ENCODE measurements around the gene WFDC10B.
"Not testable (repeated sequence)": the region's sequence is repeated elsewhere in the genome, so short reads cannot be mapped to it uniquely, and the experiment has no call there.

WFDC10B gene

GRCh38 chr20:45704969-45705637, at the start of gene WFDC10B:
Gene WFDC10B, minus strand, starts transcription at chr20:45705019. Its CDS starts 19,027 bp downstream, at chr20:45685992.
- DNase-seq (ENCODE audit: low spot score), result no peak

- DNase-seq (ENCODE audit: low spot score), result no peak
Measured at GRCh38 chr20:45752746-45753145, 47.9 kb upstream of the WFDC10B start.

- no peak for DNase-seq (ENCODE audit: low spot score)
Measured at GRCh38 chr20:45751721-45752120, 46.9 kb upstream of the WFDC10B start.

- DNase-seq (ENCODE audit: low spot score), result no peak
Measured at GRCh38 chr20:45745015-45745414, 40.2 kb upstream of the WFDC10B start.

GRCh38 chr20:45742596-45742995, 37.8 kb upstream of the WFDC10B start:
- DNase-seq (ENCODE audit: low spot score), result no peak

DNA sequence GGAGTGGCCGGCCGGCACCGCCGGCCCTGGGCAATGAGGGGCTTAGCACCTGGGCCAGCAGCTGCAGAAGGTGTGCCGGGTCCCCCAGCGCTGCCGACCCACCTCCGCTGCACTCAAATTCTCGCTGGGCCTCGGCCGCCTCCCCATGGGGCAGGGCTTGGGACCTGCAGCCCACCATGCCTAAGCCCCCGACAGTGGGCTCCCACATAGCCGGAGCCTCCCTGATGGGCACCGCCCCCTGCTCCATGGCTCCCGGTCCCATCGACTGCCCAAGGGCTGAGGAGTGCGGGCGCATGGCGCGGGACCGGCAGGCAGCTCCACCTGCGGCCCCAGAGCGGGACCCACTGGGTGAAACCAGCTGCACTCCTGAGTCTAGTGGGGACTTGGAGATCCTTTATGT, 31.2 kb upstream of the WFDC10B start:
- no peak for DNase-seq (ENCODE audit: low spot score)

- no peak for DNase-seq (ENCODE audit: low spot score)
Measured at GRCh38 chr20:45735552-45735951, 30.7 kb upstream of the WFDC10B start.

DNA sequence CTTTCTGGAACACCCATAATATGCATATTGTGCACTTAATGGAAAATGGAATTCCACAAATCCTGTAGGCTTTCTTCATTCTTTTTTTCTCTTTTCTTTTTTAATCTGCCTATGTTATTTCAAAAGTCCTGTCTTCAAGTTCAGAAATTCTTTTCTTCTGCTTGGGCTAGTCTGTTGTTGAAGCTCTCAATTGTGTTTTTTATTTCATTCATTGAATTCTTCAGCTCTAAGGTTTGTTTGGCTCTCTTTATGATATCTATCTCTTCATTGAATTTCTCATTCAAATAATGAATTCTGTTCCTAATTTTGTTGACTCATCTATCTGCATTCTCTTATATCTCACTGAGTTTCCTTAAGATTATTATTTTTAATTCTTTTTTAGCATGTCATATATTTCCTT, 27.4 kb upstream of the WFDC10B start:
- no peak for DNase-seq (ENCODE audit: low spot score)

DNA sequence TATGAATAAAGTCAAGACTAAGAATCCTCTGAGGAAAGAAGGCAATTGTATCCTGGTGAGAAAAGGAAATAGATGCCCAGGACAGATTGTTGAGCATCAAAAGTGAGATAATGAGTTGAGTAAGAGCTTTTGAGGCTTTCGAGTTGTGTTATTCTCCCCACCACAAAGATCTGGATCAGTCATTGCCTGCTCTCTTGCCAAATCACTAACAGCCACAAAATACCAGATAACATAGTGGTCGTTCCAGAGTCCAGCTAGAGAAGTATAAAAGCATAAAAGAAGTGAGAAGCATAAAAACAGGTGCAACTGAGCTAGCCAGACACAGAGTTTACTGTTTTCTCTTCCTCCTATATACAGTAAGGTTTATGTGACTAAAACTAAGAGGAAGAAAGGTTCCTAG, 22.2 kb upstream of the WFDC10B start:
- no peak for DNase-seq (ENCODE audit: low spot score)

DNA sequence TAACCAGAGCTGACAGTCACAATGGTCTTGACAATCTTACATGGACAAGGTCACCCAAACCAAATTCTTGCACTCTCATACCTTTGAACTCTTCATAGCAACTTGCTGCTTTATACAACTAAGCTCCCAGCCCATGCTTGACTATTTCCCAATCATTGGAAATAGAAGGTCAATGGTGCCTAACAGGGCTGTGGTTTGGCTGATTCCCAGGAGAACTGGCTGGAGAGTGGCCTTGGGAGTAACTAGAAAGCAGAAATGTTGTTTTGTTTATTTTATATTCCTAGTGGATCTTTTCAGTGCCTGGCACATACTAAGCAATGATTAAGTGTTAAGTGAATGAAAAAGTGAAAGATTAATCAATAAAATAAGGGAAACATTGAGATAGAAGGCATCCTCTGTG, 20.3 kb upstream of the WFDC10B start:
- no peak for DNase-seq (ENCODE audit: low spot score)

DNA sequence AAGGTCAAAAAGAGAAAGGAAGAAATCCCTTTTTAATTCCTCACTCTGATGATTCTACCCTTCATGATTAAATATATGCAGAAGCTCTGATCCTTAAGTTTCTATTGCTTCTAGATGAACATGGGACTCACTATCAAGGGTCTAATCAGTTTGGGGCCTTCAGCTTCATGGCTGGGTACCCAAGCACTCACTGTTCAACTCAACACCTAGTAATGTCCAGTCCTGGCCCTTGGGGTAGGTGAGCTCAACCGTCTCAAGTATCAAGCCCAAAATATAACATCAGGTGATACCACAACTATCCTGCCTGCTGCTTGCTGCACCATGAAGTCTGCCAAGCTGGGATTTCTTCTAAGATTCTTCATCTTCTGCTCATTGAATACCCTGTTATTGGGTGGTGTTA, 17.2 kb upstream of the WFDC10B start, which contains the start of gene SPINT4:
Gene SPINT4, plus strand, starts transcription at position 301 of the 400 bp plus-strand sequence. Its CDS starts 21 bp downstream, at position 322.
- DNase-seq (ENCODE audit: low spot score), result no peak

DNA sequence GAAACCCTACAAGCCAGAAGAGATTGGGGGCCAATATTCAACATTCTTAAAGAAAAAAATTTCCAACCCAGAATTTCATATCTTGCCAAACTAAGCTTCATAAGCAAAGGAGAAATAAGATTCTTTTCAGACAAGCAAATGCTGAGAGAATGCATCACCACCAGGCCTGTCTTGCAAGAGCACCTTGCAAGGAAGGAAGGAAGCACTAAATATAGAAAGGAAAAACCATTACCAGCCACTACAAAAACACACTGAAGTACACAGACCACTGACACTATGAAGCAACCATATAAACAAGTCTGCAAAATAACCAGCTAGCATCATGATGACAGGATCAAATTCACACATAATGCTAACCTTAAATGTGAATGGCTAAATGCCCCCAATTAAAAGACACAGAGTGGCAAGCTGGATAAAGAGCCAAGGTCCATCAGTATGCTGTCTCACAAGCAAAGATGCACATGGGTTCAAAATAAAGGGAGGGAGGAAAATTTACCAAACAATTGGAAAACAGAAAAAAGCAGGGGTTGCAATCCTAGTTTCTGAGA, 11.4 kb upstream of the WFDC10B start:
- DNase-seq (ENCODE audit: low spot score), result not testable (repeated sequence)

GRCh38 chr20:45701873-45702272, 2.9 kb downstream of the WFDC10B start, which contains the start of gene WFDC13:
Gene WFDC13, plus strand, starts transcription at chr20:45702038. Its CDS starts 86 bp downstream, at chr20:45702124.
- no peak for DNase-seq (ENCODE audit: low spot score)

DNA sequence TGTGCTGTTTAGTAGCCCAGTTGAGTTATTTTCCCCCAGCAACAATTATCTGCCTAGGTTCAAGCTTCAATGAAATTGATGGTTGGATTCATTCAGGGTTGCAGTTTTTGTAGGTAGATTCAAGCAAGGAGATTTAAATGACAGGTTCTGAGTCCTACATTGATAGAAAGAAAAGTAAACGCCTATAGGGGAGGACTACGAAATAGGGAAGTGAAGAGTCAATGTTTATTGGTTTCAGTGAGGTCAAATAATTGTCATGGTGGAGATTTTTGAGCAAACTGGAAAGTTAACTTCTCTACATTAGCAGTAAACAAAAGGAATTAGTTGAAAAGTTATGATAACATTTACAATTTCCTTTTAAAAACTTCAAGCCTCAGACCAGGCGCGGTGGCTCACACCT, 3.7 kb downstream of the WFDC10B start:
- no peak for DNase-seq (ENCODE audit: low spot score)

- no peak for DNase-seq (ENCODE audit: low spot score)
Measured at GRCh38 chr20:45695496-45695895, 9.3 kb downstream of the WFDC10B start.

GRCh38 chr20:45693346-45693745, 11.5 kb downstream of the WFDC10B start:
- DNase-seq (ENCODE audit: low spot score), result not testable (repeated sequence)

- DNase-seq (ENCODE audit: low spot score), result no peak
Measured at GRCh38 chr20:45685896-45686295, 18.9 kb downstream of the WFDC10B start.

- DNase-seq (ENCODE audit: low spot score), result no peak
Measured at GRCh38 chr20:45679650-45680049, 25.2 kb downstream of the WFDC10B start.

DNA sequence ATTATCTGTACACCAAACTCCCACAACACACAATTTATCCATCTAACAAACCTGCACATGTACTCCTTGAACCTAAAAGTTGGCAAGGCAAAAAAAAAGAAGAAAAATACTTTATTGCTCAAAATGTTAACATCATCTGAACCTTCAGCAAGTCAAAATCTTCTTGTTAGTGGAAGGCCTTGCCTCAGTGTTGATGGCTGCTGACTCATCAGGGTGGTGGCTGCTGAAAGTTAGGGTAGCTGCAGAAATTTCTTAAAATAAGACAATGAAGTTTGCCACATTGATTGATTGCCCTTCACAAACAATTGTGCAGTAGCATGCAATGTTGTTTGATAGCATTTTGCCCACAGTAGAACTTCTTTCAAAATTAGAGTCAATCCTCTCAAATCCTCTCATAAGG, 32.1 kb downstream of the WFDC10B start:
- DNase-seq (ENCODE audit: low spot score), result no peak

DNA sequence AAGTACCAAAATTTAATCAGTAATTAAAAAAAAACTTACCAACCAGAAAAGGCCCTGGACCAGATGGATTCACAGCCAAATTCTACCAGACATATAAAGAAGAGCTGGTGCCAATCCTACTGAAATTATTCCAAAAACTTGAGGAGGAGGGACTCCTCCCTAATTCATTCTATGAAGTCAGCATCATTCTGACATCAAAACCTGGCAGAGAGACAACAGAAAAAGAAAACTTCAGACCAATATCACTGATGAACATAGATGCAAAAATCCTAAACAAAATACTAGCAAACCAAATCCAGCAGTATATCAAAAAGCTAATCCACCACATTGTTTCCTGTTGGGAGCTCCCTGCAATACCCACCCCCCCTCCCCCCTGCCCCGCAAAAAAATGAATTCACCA, 34.7 kb downstream of the WFDC10B start, which contains the start of gene WFDC11:
Gene WFDC11, minus strand, starts transcription at position 101 of the 400 bp plus-strand sequence. CDS start 19,639 bp downstream, outside the sequence.
- DNase-seq (ENCODE audit: low spot score), result no peak

DNA sequence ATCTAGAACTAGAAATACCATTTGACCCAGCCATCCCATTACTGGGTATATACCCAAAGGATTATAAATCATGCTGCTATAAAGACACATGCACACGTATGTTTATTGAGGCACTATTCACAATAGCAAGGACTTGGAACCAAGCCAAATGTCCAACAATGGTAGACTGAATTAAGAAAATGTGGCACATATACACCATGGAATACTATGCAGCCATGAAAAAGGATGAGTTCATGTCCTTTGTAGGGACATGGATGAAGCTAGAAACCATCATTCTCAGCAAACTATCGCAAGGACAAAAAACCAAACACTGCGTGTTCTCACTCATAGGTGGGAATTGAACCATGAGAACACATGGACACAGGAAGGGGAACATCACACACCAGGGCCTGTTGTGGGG, 47.8 kb downstream of the WFDC10B start:
- DNase-seq (ENCODE audit: low spot score), result not testable (repeated sequence)

- not testable (repeated sequence) for DNase-seq (ENCODE audit: low spot score)
Measured at GRCh38 chr20:45651726-45652125, 53.1 kb downstream of the WFDC10B start.

DNA sequence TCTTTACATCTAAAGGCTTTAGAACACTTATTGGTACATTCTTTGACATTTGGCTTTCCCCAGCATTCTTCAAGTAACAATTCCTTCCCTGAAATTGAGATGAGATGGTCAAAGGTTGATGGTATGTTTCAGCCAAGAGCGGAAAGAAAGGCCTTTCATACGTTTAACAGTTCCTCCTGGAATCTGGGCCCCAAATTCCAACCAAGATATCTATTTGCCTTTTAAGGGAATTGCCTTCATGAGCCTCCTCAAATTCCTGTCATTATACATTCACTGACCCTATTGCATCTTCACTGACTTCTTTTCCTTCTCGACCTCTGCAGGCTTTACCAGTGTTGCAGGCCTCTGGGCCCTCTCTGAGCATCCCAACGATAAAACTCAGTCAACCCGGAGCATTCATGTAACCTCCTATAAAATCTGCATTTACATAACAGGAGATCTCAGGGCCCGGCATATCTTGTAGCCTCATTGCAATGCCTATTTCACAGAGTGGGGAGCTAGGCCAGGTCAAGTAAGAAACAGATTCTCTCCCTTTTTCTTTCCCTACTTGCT, 55.4 kb downstream of the WFDC10B start:
- no peak for DNase-seq (ENCODE audit: low spot score)

Measured in kidney capillary endothelial cell (primary cell).